Uterus (tissue), 2 donors: ENCODE results near the gene PRIMPOL.

Experiments
- POLR2A ChIP-seq, 2 donors: fragments of 450-650 bp; IDR thresholded peaks; one replicate each; pipeline ENCODE4 v1.6.1; 2016; ENCODE audit warnings: antibody characterized with exemption in 2 of 2, mild to moderate bottlenecking in 1 of 2, moderate library complexity in 1 of 2
- TF ChIP-seq, protein P1 (sequence below), 4 experiments: fragments of 200-600 bp in 2 of 4; fragments of 450-650 bp in 2 of 4; sonication (generic) in 2 of 4; IDR thresholded peaks; one replicate each; pipeline ENCODE4 v1.5.1; 2016 to 2019; ENCODE audit warnings: antibody characterized with exemption in 4 of 4, mild to moderate bottlenecking in 2 of 4, moderate library complexity in 1 of 4

DNA sequence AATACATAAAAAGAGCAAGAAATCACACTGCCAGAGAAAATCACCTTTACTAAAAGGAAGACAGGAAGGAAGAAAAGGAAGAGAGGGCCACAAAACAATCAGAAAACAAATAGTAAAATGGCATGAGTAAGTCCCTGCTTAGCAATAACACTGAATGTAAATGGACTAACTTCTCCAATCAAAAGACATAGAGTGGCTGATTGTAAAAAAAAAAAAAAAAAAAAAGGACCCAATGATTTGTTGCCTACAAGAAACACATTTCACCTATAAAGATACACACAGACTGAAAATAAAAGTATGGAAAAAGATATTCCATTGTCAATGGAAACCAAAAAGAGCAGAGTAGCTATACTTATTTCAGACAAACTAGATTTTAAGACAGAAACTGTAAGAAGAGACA is 71.7 kb downstream of the PRIMPOL start:
- TF ChIP-seq, protein P1, sequence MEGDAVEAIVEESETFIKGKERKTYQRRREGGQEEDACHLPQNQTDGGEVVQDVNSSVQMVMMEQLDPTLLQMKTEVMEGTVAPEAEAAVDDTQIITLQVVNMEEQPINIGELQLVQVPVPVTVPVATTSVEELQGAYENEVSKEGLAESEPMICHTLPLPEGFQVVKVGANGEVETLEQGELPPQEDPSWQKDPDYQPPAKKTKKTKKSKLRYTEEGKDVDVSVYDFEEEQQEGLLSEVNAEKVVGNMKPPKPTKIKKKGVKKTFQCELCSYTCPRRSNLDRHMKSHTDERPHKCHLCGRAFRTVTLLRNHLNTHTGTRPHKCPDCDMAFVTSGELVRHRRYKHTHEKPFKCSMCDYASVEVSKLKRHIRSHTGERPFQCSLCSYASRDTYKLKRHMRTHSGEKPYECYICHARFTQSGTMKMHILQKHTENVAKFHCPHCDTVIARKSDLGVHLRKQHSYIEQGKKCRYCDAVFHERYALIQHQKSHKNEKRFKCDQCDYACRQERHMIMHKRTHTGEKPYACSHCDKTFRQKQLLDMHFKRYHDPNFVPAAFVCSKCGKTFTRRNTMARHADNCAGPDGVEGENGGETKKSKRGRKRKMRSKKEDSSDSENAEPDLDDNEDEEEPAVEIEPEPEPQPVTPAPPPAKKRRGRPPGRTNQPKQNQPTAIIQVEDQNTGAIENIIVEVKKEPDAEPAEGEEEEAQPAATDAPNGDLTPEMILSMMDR (IDR thresholded peaks at IDR 0.05) = no peak
- no peak for TF ChIP-seq POLR2A (IDR thresholded peaks at IDR 0.05)
